K562 (cell line): ENCODE measurements around the gene CCDC78. TPM values are rescaled to one million over a fixed set of nuclear protein-coding genes. Genes with fewer than 3 reads are reported as not detected.
A peak's percentile ranks its signal among the peaks of the same experiment; 100 is the strongest.

ENCODE experiments used
- GABPB1 ChIP-seq: sonication (generic); formaldehyde crosslinking; IDR thresholded peaks from 2 replicates; pipeline ENCODE4 v1.8.0; 2022; ENCODE audit warnings: mild to moderate bottlenecking, missing genetic modification reagents
- GATA2 ChIP-seq: sonication (generic); formaldehyde crosslinking; IDR thresholded peaks from 2 replicates; pipeline ENCODE4 v1.4.0; 2020; ENCODE audit warnings: mild to moderate bottlenecking, missing genetic modification reagents
- HEY1 ChIP-seq: fragments of 250-450 bp; sonication (Bioruptor Pico); IDR thresholded peaks from 2 replicates; pipeline ENCODE4 v1.5.0; 2020; ENCODE audit warnings: mild to moderate bottlenecking, moderate library complexity, borderline replicate concordance
- RBM15 ChIP-seq: fragments of 200-400 bp; formaldehyde crosslinking; IDR thresholded peaks from 2 replicates; pipeline ENCODE4 v1.6.1; 2018; ENCODE audit warnings: mild to moderate bottlenecking, low read length, moderate library complexity; ENCODE audit not compliant: insufficient read depth
- SAP30 ChIP-seq: fragments of 200-600 bp; sonication (generic); IDR thresholded peaks from 2 replicates; pipeline ENCODE4 v1.6.1; 2012; ENCODE audit warnings: borderline replicate concordance, low read depth, mild to moderate bottlenecking, moderate library complexity, low read length, control low read depth, inconsistent platforms; ENCODE audit not compliant: insufficient read depth, poor library complexity, severe bottlenecking
- ZC3H4 ChIP-seq: sonication (generic); formaldehyde crosslinking; IDR thresholded peaks from 2 replicates; pipeline ENCODE4 v1.9.0; 2021; ENCODE audit warnings: missing genetic modification reagents, borderline replicate concordance
- ZNF347 ChIP-seq: fragments of 450-650 bp; formaldehyde crosslinking; IDR thresholded peaks from 2 replicates; pipeline ENCODE4 v1.4.0; 2020; ENCODE audit warnings: low read depth, mild to moderate bottlenecking, moderate library complexity
- ZNF551 ChIP-seq: fragments of 250-450 bp; sonication (Bioruptor Pico); IDR thresholded peaks from 2 replicates; pipeline ENCODE4 v1.5.0; 2021; ENCODE audit warnings: mild to moderate bottlenecking, moderate library complexity
- polyA plus RNA-seq, 8 experiments: library from polyadenylated mRNA; depleted of rRNA in 4 of 8; stranded (reverse) in 5 of 8; unstranded in 3 of 8; fragments of >200 nt; fragmentation: Nextera tagmentation in 2 of 8; fragmentation: Illumina TruSeq in 1 of 8; extraction: Ambion mirVana in 2 of 8; extraction: Trizol in 1 of 8; gene quantifications; 2 replicates each; pipeline versions ENCODE4 v1.2.1 to v1.2.3, GENCODE V29; 2011 to 2014; ENCODE audit warnings: inconsistent platforms in 1 of 8, missing spikeins in 1 of 8
- total RNA-seq, 7 experiments: library from RNA; depleted of rRNA in 6 of 7; stranded (reverse); fragments of >200 nt in 6 of 7; fragmentation: Illumina TruSeq in 2 of 7; extraction: Trizol in 2 of 7; gene quantifications; 2 replicates each; pipeline versions ENCODE4 v1.2.1 to v1.2.3, GENCODE V29; 2011 to 2021; ENCODE audit warnings: low replicate concordance in 1 of 7
- TF ChIP-seq, protein P1 (sequence below): fragments of 450-650 bp; IDR thresholded peaks from 2 replicates; pipeline ENCODE4 v1.7.1; 2018; ENCODE audit warnings: mild to moderate bottlenecking, low read depth; ENCODE audit not compliant: partially characterized antibody
- TF ChIP-seq, protein P2 (sequence below): fragments of 250-450 bp; sonication (Bioruptor Pico); IDR thresholded peaks from 2 replicates; pipeline ENCODE4 v1.5.0; 2020; ENCODE audit warnings: mild to moderate bottlenecking, borderline replicate concordance
- TF ChIP-seq, protein P3 (sequence below): fragments of 250-450 bp; sonication (Bioruptor Pico); IDR thresholded peaks from 2 replicates; pipeline ENCODE4 v1.4.0; 2020; ENCODE audit warnings: borderline replicate concordance
- TF ChIP-seq, protein P4 (sequence below): fragments of 450-650 bp; IDR thresholded peaks from 2 replicates; pipeline ENCODE4 v1.6.1; 2017; ENCODE audit warnings: mild to moderate bottlenecking, moderate library complexity
- TF ChIP-seq, protein P5 (sequence below): fragments of 250-450 bp; sonication (Bioruptor Pico); IDR thresholded peaks from 2 replicates; pipeline ENCODE4 v1.5.0; 2021; ENCODE audit warnings: mild to moderate bottlenecking, moderate library complexity

CCDC78 gene
- total and polyA plus RNA-seq, 9 of the 15 experiments (the other 6 are each of a cell fraction or from before 2014, with no cell fraction given): 0.24 to 17.7 (median 2.9) TPM

DNA sequence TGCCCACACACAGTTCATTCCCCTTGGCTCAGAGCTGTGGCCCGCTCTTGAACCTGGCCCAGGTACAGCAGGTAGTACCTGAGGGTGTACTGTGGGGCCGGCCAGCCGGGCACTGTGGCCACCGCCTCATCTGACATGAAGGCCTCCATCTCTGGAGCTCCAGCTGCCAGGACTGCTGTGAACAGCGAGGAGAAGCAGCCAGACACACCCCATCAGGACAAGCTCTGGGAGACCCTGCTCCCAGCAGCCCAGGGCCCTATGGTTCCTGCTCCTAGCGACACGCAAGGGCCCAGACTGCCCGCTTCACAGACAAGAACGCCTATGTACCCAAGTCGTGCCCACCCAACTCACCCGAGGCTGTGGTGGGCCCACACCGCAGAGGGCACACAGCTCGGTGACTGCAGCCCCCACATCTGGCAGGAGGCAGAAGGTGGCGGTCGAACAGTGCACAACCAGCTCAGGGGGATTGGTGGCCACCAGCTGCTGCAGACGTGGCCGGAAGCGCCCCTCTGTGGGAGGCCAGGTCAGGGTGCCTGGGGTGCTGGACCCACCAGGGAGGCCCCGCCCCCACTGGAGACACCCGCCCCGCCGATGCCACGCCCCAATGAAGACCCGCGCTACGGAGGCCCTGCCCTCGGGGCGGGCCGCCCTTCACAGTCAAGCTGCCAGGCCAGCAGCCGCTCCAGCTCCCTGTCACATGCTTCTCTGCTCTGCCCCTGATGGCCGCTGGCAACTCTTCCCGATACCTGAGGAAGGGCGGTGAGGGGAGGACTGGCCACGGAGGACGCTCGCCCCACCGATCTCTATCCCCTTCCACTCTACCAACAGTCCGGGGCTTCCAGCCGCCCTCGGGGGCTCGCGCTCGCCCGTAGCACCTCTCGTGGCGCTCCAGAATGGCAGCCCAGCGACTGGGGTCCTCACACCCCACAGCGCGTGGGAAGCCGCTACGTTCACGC is 47.1 kb downstream of the CCDC78 start (continued):
- TF ChIP-seq RBM15: no peak
- TF ChIP-seq ZNF551 (CRISPR knock-in tag): no peak
- TF ChIP-seq, protein P1, sequence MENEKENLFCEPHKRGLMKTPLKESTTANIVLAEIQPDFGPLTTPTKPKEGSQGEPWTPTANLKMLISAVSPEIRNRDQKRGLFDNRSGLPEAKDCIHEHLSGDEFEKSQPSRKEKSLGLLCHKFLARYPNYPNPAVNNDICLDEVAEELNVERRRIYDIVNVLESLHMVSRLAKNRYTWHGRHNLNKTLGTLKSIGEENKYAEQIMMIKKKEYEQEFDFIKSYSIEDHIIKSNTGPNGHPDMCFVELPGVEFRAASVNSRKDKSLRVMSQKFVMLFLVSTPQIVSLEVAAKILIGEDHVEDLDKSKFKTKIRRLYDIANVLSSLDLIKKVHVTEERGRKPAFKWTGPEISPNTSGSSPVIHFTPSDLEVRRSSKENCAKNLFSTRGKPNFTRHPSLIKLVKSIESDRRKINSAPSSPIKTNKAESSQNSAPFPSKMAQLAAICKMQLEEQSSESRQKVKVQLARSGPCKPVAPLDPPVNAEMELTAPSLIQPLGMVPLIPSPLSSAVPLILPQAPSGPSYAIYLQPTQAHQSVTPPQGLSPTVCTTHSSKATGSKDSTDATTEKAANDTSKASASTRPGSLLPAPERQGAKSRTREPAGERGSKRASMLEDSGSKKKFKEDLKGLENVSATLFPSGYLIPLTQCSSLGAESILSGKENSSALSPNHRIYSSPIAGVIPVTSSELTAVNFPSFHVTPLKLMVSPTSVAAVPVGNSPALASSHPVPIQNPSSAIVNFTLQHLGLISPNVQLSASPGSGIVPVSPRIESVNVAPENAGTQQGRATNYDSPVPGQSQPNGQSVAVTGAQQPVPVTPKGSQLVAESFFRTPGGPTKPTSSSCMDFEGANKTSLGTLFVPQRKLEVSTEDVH: no peak
- TF ChIP-seq, protein P2, sequence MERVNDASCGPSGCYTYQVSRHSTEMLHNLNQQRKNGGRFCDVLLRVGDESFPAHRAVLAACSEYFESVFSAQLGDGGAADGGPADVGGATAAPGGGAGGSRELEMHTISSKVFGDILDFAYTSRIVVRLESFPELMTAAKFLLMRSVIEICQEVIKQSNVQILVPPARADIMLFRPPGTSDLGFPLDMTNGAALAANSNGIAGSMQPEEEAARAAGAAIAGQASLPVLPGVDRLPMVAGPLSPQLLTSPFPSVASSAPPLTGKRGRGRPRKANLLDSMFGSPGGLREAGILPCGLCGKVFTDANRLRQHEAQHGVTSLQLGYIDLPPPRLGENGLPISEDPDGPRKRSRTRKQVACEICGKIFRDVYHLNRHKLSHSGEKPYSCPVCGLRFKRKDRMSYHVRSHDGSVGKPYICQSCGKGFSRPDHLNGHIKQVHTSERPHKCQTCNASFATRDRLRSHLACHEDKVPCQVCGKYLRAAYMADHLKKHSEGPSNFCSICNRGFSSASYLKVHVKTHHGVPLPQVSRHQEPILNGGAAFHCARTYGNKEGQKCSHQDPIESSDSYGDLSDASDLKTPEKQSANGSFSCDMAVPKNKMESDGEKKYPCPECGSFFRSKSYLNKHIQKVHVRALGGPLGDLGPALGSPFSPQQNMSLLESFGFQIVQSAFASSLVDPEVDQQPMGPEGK (CRISPR knock-in tag): no peak
- no peak for TF ChIP-seq ZC3H4 (CRISPR knock-in tag)
- TF ChIP-seq, protein P3, sequence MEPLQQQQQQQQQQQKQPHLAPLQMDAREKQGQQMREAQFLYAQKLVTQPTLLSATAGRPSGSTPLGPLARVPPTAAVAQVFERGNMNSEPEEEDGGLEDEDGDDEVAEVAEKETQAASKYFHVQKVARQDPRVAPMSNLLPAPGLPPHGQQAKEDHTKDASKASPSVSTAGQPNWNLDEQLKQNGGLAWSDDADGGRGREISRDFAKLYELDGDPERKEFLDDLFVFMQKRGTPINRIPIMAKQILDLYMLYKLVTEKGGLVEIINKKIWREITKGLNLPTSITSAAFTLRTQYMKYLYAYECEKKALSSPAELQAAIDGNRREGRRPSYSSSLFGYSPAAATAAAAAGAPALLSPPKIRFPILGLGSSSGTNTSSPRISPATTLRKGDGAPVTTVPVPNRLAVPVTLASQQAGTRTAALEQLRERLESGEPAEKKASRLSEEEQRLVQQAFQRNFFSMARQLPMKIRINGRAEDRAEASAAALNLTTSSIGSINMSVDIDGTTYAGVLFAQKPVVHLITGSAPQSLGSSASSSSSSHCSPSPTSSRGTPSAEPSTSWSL: no peak
- peak; percentile 58 for TF ChIP-seq SAP30
- no peak for TF ChIP-seq ZNF347 (CRISPR knock-in tag)
- TF ChIP-seq GABPB1 (CRISPR knock-in tag): no peak
- TF ChIP-seq, protein P4, sequence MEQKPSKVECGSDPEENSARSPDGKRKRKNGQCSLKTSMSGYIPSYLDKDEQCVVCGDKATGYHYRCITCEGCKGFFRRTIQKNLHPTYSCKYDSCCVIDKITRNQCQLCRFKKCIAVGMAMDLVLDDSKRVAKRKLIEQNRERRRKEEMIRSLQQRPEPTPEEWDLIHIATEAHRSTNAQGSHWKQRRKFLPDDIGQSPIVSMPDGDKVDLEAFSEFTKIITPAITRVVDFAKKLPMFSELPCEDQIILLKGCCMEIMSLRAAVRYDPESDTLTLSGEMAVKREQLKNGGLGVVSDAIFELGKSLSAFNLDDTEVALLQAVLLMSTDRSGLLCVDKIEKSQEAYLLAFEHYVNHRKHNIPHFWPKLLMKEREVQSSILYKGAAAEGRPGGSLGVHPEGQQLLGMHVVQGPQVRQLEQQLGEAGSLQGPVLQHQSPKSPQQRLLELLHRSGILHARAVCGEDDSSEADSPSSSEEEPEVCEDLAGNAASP: no peak
- TF ChIP-seq GATA2 (CRISPR knock-in tag): no peak
- no peak for TF ChIP-seq HEY1
- TF ChIP-seq, protein P5, sequence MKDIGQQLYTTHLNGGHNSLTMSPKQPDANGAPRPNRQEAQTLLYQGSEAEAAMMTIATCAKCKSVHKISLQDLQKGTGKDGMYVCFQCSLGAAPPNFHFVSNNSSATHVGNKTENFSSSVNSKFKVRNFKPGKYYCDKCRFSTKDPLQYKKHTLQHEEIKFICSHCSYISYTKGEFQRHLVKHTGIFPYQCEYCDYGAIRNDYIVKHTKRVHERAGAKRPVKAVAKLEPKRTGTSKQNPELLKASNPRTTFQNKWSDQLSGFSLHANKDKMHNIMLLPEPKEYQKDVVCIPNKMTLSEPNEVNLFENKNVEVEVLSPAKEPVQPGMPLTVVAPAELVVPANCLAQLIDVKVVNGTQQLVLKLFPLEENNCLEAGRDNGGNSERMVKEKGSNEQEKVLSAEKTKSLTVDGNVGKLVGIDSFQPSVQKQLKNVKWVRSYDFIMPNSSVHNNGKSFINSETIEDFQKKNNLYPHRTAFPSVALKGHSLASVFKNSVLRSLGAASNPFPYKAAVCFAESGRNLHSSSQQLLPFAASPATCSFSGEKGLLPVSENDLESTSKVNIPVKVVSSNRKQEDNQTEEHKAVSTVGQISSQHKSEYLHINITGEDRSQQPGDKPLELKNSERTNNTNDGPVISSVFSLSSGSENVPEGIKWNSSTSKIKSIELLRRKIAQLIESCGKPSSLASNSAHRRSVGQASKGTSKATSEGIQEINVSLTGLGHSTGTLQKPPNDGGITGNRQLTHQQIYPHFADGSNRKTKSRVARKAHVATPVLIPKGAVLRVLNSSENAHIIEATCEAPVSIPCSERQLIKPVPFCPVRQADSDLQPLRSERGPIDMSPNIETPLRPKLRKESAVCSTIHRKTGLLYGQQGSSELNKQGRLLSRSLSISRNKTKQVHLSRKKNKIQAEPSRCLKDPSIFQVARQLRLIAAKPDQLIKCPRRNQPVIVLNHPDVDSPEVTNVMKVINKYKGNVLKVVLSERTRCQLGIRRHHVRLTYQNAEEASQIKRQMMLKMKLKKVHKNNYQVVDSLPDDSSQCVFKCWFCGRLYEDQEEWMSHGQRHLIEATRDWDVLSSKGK: no peak
